ENCODE measurements around the gene MTMR12.

DNA sequence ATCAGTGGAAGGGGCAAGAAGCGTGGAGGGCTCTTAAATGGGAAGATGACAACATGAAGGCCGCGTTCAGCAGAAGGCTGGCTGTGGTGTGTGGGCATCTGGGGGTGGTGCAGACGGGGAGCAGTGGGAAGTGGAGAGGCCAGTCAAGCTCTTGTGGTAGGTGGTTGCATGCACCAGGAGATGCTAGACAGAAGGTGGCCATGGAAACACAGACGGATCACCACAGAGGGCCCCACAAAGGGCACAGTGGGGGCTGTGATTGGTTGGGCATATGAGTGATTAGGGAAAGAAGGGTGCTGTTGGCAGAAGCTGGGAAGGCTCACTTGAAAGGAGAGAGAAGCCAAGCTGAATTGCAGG is 14.7 kb downstream of the MTMR12 start:
- TF ChIP-seq ZNF274 (IDR thresholded peaks at IDR 0.05; ENCODE audit: low read depth, low read length), result no peak
- TF ChIP-seq SUZ12 (IDR thresholded peaks at IDR 0.05; ENCODE audit: extremely low read depth, insufficient read depth, insufficient read length), result no peak
